Gastrocnemius medialis (tissue), 4 donors: Measurements from ENCODE around the gene FOXL1. TPM values are rescaled to one million over a fixed set of nuclear protein-coding genes. Genes with fewer than 3 reads are reported as not detected.

Experiments
- ATAC-seq, 2 donors: fragments of 150-250 bp; one replicate each; pipeline ENCODE4 v1.9.1; 2016
- DNase-seq, 2 donors: peaks; one replicate each; pipeline ENCODE4 v3.0.0-alpha.2; 2019
- H3K27ac ChIP-seq, 4 donors: fragments of 200-600 bp; sonication (generic); 1 replicate in 1 of 4; 2 replicates in 3 of 4; pipeline ENCODE4 v1.5.1; 2016 to 2018; ENCODE audit warnings: mild to moderate bottlenecking in 2 of 4, moderate library complexity in 1 of 4
- H3K27me3 ChIP-seq, 3 donors: fragments of 200-600 bp; sonication (generic) in 2 of 3; 1 replicate in 1 of 3; 2 replicates in 2 of 3; pipeline versions ENCODE4 v1.5.1 to v1.6.0; 2016 to 2019; ENCODE audit warnings: mild to moderate bottlenecking in 1 of 3, moderate library complexity in 1 of 3
- H3K36me3 ChIP-seq, 2 donors: fragments of 200-600 bp; sonication (generic) in 1 of 2; one replicate each; pipeline ENCODE4 v1.5.1; 2017 to 2018
- H3K4me1 ChIP-seq, 2 donors: fragments of 200-600 bp; sonication (generic) in 1 of 2; one replicate each; pipeline ENCODE4 v1.5.1; 2016 to 2017; ENCODE audit warnings: mild to moderate bottlenecking in 2 of 2
- H3K4me3 ChIP-seq, 4 donors: fragments of 200-600 bp; sonication (generic) in 3 of 4; 1 replicate in 1 of 4; 2 replicates in 3 of 4; pipeline ENCODE4 v1.5.1; 2016 to 2019; ENCODE audit warnings: mild to moderate bottlenecking in 2 of 4
- H3K9me3 ChIP-seq, 3 donors: fragments of 200-600 bp; sonication (generic) in 2 of 3; 1 replicate in 1 of 3; 2 replicates in 2 of 3; pipeline ENCODE4 v1.5.1; 2016 to 2019
- POLR2A ChIP-seq, 2 donors: fragments of 450-650 bp; IDR thresholded peaks; one replicate each; pipeline ENCODE4 v1.6.1; 2017; ENCODE audit warnings: antibody characterized with exemption in 2 of 2, mild to moderate bottlenecking in 2 of 2, moderate library complexity in 2 of 2
- in situ Hi-C, 4 donors: fragments of 200-750 bp; cut with MboI; loops; one replicate each; pipeline versions ENCODE4 v1.15.0 to v1.8.0; 2017; ENCODE audit warnings: low sequenced_read_pairs in 4 of 4
- intact Hi-C: fragments of 100-400 bp; cut with DNase I; formaldehyde crosslinking; loops from one replicate; pipeline ENCODE4 v1.15.1; 2023; ENCODE audit warnings: low total_unique reads
- total RNA-seq, 4 donors: library from RNA; depleted of rRNA; stranded (reverse); fragments of >200 nt; gene quantifications; one replicate each; pipeline versions ENCODE4 v1.1.0 to v1.2.3, GENCODE V29; 2016
- TF ChIP-seq, protein P1 (sequence below), 5 experiments: fragments of 450-650 bp in 3 of 5; fragments of 200-600 bp in 2 of 5; sonication (generic) in 2 of 5; IDR thresholded peaks in 4 of 5; conservative IDR thresholded peaks in 1 of 5; 1 replicate in 4 of 5; 2 replicates in 1 of 5; pipeline ENCODE4 v1.5.1; 2016 to 2019; ENCODE audit warnings: antibody characterized with exemption in 5 of 5, mild to moderate bottlenecking in 3 of 5, moderate library complexity in 3 of 5

FOXL1 gene
- total RNA-seq, 4 donors from 2014 or later: 2.0 to 5.9 (median 3.3) TPM

DNA sequence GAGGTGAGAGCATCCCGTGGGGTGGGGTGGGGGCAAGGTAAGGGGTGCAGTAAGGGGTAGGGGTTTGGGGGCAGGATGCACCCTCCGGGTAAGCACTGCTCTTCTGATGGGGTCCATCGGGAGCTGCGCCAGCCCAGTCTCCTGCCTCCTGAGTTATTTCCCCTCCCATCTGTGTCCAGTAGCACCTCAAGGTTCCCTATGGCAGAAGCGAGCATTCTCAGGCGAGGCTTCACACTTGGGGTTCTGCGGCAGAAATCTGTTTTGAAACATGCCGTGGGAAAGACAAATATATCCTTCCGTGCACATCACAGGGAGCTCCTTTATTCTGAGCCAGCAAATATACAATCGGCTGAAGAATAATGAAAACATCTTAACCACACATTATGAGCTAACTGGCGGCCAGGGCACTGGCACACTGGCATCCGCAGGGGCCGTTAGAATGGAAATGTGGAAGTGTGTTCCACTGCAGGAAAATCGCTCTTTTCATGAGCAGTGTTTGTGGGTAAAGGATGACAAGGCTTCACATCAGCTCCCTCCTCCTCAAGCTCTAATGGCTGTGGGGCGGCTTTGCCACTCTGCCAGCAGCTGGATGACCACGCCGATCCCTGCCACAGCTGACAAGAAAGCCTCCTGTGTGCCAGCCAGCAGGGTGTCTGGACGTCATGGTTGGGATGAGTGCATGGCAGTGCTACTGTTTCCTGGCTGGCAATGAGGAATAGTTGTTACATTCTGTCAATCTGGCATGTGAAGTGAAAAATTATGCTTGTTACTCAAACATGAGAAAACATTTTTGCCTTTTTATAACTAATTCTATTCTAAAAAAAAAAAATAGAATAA lies 43.4 kb upstream of the FOXL1 start:
- Histone ChIP-seq H3K4me3 (no peak overlapping the region), H3K4me1 (peaks cover 0 to 6% of the 10 kb centered on the region in 2 donors), H3K9me3 (no peaks in the 10 kb centered on the region), H3K27ac (peak overlapping the region in 1 of 4 donors; percentile 20), H3K27me3 (no peaks in the 10 kb centered on the region), H3K36me3 (peaks cover 0 to 54% of the 10 kb centered on the region in 2 donors)
- DNase-seq: peak in 1 of 2 donors; percentile 53
- TF ChIP-seq POLR2A (IDR thresholded peaks at IDR 0.05): no peak
- TF ChIP-seq, protein P1, sequence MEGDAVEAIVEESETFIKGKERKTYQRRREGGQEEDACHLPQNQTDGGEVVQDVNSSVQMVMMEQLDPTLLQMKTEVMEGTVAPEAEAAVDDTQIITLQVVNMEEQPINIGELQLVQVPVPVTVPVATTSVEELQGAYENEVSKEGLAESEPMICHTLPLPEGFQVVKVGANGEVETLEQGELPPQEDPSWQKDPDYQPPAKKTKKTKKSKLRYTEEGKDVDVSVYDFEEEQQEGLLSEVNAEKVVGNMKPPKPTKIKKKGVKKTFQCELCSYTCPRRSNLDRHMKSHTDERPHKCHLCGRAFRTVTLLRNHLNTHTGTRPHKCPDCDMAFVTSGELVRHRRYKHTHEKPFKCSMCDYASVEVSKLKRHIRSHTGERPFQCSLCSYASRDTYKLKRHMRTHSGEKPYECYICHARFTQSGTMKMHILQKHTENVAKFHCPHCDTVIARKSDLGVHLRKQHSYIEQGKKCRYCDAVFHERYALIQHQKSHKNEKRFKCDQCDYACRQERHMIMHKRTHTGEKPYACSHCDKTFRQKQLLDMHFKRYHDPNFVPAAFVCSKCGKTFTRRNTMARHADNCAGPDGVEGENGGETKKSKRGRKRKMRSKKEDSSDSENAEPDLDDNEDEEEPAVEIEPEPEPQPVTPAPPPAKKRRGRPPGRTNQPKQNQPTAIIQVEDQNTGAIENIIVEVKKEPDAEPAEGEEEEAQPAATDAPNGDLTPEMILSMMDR (IDR thresholded peaks at IDR 0.05 in 4 of 5, conservative IDR thresholded peaks at IDR 0.05 in 1 of 5): no peak
- in situ Hi-C loops: loop anchor here in 1 of 4 donors (25.0 kb wide), 1 partner anchor 723 kb away; no protein-coding TSS in a partner anchor
- peak; percentile 61 to 63 for ATAC-seq
- intact Hi-C loops: no loop called here

DNA sequence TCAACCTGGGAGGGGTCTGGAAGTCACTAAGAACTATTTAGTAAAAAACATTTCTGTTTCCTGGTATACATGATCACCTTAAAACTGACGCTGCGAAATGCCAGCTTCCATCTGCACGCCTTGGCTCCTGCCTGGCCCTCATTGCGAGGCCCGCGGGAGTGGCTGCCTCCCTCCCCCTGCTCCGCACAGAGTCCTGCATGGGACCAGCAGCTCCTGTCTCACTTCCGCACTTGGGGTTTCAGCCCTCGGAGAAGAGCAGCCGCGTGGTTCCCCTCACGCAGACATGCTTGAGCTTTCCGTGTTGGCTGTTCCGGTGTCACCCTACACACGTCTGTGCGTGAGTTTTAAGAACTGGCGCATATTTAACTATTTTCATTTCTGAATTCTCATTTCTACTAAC lies 41.7 kb upstream of the FOXL1 start:
- intact Hi-C loops: no loop called here
- TF ChIP-seq POLR2A (IDR thresholded peaks at IDR 0.05): no peak
- TF ChIP-seq, protein P1 (IDR thresholded peaks at IDR 0.05 in 4 of 5, conservative IDR thresholded peaks at IDR 0.05 in 1 of 5): no peak
- no peak for DNase-seq
- H3K4me1 ChIP-seq: peaks cover 0 to 6% of the 10 kb centered on the region in 2 donors
- H3K27ac ChIP-seq: no peak overlapping the region
- no peaks in the 10 kb centered on the region for H3K27me3 ChIP-seq
- ATAC-seq: no peak
- H3K36me3 ChIP-seq: peaks cover 0 to 68% of the 10 kb centered on the region in 2 donors
- in situ Hi-C loops: loop anchor here in 1 of 4 donors (25.0 kb wide), 1 partner anchor 724 kb away; no protein-coding TSS in a partner anchor
- no peak overlapping the region for H3K4me3 ChIP-seq
- no peaks in the 10 kb centered on the region for H3K9me3 ChIP-seq

DNA sequence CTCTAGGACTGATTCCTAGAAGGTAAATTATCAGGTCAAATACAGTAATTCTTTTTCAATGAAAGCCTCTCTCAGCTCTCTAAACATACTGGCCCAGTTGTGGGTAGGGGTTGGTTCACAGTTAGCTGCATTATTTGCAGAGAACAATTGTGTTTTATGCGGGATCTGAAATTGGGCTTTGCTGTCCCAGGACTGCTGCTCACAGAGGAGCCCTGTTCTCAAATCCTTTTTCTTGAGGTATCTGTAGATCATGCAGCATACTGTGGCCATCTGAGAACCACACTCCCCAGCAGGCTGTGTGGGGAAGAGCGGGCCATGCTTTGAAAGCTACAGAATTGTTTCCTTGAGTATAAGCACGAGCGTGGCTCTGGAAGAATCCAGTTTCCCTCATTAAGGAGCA lies 40.9 kb upstream of the FOXL1 start:
- Histone ChIP-seq H3K36me3 (peaks cover 0 to 68% of the 10 kb centered on the region in 2 donors), H3K27me3 (no peaks in the 10 kb centered on the region), H3K4me3 (no peak overlapping the region), H3K27ac (no peak overlapping the region), H3K4me1 (peaks cover 0 to 6% of the 10 kb centered on the region in 2 donors), H3K9me3 (no peaks in the 10 kb centered on the region)
- TF ChIP-seq, protein P1 (IDR thresholded peaks at IDR 0.05 in 4 of 5, conservative IDR thresholded peaks at IDR 0.05 in 1 of 5): no peak
- TF ChIP-seq POLR2A (IDR thresholded peaks at IDR 0.05): no peak
- ATAC-seq (no peak), DNase-seq (no peak)
- in situ Hi-C loops: loop anchor here in 1 of 4 donors (25.0 kb wide), 1 partner anchor 725 kb away; no protein-coding TSS in a partner anchor
- intact Hi-C loops: no loop called here

DNA sequence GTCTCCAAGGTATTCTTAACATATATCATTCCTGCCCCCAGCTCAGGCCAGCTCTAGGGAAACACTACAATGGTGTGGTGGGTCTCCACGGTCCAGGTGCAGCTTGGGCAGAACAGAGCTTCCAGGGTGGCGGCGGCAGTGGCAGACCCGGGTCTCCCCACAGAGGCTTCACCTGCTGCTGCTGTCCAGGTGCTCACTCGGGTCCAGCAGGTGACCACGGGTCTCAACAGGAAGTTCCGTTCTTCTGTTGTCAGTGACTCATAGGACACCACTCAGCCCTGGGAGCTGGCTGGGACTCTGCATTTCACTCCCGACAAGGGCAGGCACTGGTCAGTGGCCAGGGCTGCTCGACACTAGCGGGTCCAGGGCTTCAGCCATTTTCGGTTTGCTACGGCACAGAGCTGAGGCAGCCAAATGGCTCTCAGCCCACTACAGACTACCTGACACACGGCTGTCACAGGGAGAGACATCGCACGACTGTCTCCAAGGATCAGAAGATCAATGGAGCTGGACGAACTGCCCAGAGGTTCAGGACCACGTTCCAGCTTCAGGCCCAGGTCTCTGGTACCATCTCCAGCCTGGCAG lies 40.1 kb upstream of the FOXL1 start:
- Histone ChIP-seq H3K27me3 (no peaks in the 10 kb centered on the region), H3K27ac (no peak overlapping the region), H3K36me3 (peaks cover 0 to 68% of the 10 kb centered on the region in 2 donors), H3K4me3 (no peak overlapping the region), H3K9me3 (no peaks in the 10 kb centered on the region), H3K4me1 (peaks cover 0 to 6% of the 10 kb centered on the region in 2 donors)
- DNase-seq (no peak), ATAC-seq (no peak)
- TF ChIP-seq, protein P1 (IDR thresholded peaks at IDR 0.05 in 4 of 5, conservative IDR thresholded peaks at IDR 0.05 in 1 of 5): no peak
- no peak for TF ChIP-seq POLR2A (IDR thresholded peaks at IDR 0.05)
- in situ Hi-C loops (loop anchor here in 1 of 4 donors (25.0 kb wide), 1 partner anchor 726 kb away; no protein-coding TSS in a partner anchor), intact Hi-C loops (no loop called here)
